ENCODE data around the gene PTPRE. TPM values are rescaled to one million over a fixed set of nuclear protein-coding genes. Genes with fewer than 3 reads are reported as not detected.

PTPRE gene
- total RNA-seq, 1 donor from 2014 or later: 70.6 TPM

DNA sequence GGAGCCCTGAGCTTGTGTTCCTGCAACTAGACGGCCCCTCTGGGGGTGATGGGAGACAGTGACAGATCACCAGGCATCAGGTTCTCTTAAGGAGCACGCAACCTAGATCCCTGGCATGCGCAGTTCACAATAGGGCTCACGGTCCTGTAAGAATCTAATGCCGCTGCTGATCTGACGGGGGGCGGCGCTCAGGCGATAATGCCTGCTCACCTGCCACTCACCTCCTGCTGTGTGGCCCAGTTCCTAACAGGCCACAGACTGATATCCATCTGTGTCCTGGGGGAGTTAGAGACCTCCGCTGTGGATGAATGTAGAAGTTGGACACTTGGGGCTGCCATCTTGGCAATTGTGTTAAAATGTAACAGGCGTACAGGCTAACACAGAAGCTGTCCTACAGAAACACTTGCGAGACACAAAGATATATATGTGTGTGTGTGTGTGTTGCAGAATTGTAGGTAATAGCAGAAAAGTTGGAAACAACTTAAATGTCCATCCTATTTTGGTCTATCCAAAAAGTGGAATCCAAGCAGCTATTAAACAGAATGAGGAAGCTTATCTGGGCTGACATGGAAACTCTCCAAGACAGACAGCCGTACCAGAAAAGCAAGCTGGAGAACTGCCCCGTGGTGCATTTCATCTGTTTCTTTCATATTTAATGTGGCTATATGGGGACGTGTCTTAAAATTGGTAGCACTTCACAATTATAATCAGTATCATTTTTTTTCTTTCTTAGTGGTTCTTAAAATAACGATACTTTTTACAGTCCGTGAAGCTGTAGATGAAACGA, 136.5 kb downstream of the PTPRE start:
- no peaks in the 10 kb centered on the region for H3K36me3 ChIP-seq
- no peak for TF ChIP-seq CTCF (IDR thresholded peaks at IDR 0.05)
- H3K27me3 ChIP-seq: no peaks in the 10 kb centered on the region
- intact Hi-C loops (cut with DNase I): no loop called here
- no peaks in the 10 kb centered on the region for H3K9me3 ChIP-seq
- no peak overlapping the region for H3K27ac ChIP-seq
- no peak for ATAC-seq
- H3K4me1 ChIP-seq: peaks cover 22% of the 10 kb centered on the region
- H3K4me3 ChIP-seq: no peak overlapping the region
- no peak for DNase-seq

GRCh38 chr10:128044186-128044585, 137.3 kb downstream of the PTPRE start:
- no peaks in the 10 kb centered on the region for H3K9me3 ChIP-seq
- H3K4me1 ChIP-seq: peaks cover 22% of the 10 kb centered on the region
- TF ChIP-seq CTCF (IDR thresholded peaks at IDR 0.05): no peak
- no peak for ATAC-seq
- no peaks in the 10 kb centered on the region for H3K36me3 ChIP-seq
- no peak for DNase-seq
- no peaks in the 10 kb centered on the region for H3K27me3 ChIP-seq
- H3K27ac ChIP-seq: no peak overlapping the region
- H3K4me3 ChIP-seq: no peak overlapping the region
- intact Hi-C loops (cut with DNase I): no loop called here

DNA sequence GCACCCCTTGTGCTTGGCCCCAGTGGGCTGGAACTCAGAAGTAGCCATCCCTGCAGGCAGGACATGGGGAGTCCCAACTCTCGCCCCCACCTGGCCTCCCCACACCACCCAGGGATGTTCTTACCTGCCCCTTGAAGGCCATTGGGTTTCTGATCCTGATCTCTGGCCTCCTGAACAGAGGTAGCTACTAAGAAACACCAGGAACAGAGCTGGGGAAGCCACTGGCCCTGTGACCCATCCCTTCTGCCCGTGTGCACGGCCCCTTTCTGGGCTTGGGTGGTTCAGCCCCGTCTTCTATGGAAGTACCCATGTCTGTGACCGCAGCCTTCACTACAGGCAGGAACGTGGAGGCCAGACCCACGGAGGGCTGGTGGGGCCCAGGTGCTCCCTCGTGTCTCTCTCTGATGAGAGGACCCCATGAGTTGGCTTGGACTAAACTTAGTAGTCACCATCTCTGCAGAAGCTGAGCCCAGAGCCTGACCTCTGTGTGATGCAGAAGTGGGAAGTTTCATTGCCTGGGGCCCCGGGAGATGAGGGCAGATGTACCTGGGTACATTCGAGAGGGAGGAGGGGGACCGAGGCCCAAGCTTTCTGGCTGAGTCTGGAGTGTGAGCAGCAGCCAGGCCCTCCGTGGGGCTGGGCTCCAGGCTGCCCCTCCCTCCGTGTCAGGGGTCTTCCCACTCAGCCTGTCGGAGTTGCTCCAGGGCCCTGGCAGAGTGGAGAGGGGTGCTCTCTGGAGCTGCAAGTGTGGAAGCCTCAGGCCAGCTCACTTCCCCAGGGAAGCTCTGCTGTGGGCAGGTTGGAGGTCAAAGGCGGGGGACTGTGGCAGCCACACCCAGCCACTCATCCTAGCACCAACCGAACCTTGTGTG, 138.3 kb downstream of the PTPRE start:
- Histone ChIP-seq H3K4me3 (no peak overlapping the region), H3K36me3 (no peaks in the 10 kb centered on the region), H3K4me1 (peaks cover 22% of the 10 kb centered on the region), H3K27me3 (no peaks in the 10 kb centered on the region), H3K9me3 (no peaks in the 10 kb centered on the region), H3K27ac (peak overlapping the region; percentile 6)
- DNase-seq (no peak), ATAC-seq (peak; percentile 3)
- TF ChIP-seq CTCF (IDR thresholded peaks at IDR 0.05): no peak
- intact Hi-C loops (cut with DNase I): no loop called here

DNA sequence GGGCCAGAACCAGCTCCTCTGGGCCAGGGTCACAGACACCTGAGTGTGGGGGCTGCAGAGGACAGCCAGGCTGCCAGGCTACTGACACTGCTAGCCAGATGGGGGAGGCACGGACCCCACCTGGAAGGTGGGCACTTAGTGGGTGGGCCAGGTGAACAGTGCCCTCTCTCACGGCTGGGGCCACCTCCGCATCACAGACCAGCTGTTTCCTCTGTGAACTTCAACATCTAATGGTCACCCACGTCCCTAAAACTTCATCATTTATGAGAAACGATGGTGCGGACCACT, 138.9 kb downstream of the PTPRE start:
- peaks cover 27% of the 10 kb centered on the region for H3K4me1 ChIP-seq
- no peak overlapping the region for H3K27ac ChIP-seq
- no peak overlapping the region for H3K4me3 ChIP-seq
- H3K9me3 ChIP-seq: no peaks in the 10 kb centered on the region
- TF ChIP-seq CTCF (IDR thresholded peaks at IDR 0.05): no peak
- intact Hi-C loops (cut with DNase I): no loop called here
- ATAC-seq (no peak), DNase-seq (no peak)
- no peaks in the 10 kb centered on the region for H3K27me3 ChIP-seq
- H3K36me3 ChIP-seq: no peaks in the 10 kb centered on the region

- Histone ChIP-seq H3K27me3 (no peaks in the 10 kb centered on the region), H3K4me3 (no peak overlapping the region), H3K36me3 (no peaks in the 10 kb centered on the region), H3K27ac (peak overlapping the region; percentile 83), H3K4me1 (peaks cover 29% of the 10 kb centered on the region), H3K9me3 (no peaks in the 10 kb centered on the region)
- ATAC-seq (no peak), DNase-seq (peak; percentile 64)
- intact Hi-C loops (cut with DNase I): no loop called here
- TF ChIP-seq CTCF (IDR thresholded peaks at IDR 0.05): no peak
These were observed 139.5 kb downstream of the PTPRE start for GRCh38 chr10:128046156-128046952.

Measured in upper lobe of right lung (tissue), 1 donor.